NCI-H345 (cell line): ENCODE data around the gene CCN2.

Experiments
- DNase-seq: peaks from one replicate; lab custom pipeline; 2025; lab: John Stamatoyannopoulos, UW

Gene CCN2

GRCh38 chr6:131966443-131966842 is 15.3 kb upstream of the CCN2 start:
- no peak for DNase-seq

GRCh38 chr6:131963063-131963462 is 11.9 kb upstream of the CCN2 start:
- DNase-seq = no peak

DNA sequence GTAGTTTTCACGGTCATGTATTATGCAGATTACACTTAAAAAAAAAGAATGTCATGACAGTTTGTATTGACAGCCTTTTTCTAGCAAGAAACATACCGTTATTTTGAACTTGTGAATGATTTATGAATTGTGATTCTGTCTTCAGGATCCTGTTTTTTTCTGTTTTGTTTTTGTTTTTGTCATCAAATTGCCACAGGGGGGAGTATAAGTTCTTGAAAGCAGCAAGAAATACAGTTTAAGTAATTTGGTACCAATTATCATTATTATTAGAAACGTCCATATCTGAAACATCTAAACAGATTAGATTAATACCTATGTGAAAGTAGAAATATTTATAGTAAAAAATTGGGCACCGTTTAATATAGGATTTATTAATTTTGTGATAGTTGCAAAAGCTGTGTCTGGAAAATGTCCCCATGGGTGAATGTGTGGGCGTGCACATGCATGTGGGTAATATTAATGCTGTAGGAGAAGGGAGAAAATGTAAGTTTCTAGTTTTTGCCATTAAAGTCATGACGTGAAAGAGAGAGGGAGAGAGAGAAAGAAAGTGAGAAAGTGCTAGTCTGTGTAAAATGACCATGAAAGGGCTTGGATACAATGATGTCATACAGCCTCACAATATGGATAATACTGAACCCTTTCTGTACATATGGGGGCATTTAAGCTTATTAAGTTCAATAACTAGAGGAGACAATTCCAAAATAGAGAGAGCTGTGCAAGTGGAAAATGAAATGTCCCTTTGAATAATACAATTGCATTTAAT is 9.4 kb upstream of the CCN2 start:
- no peak for DNase-seq

GRCh38 chr6:131958542-131959470 is 7.6 kb upstream of the CCN2 start:
- no peak for DNase-seq

DNA sequence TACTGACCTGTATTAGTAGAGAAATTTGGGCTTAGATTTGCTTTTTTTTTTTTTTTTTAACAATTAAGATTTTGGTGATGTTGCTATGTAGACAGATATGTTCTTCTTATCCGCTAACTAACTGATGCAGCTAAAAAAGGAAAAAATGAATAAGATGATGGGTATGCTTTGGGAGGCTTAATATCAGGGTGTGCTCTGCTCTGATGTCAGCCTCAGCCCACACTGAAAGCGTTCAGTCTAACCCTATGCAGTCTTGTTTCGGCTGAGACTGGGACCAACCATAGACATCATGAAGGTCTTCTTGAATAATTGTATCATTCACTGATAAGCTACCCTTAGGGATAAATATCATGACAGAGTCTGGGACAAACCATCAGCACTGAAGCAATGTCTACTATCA is 6.9 kb upstream of the CCN2 start:
- DNase-seq = no peak

DNA sequence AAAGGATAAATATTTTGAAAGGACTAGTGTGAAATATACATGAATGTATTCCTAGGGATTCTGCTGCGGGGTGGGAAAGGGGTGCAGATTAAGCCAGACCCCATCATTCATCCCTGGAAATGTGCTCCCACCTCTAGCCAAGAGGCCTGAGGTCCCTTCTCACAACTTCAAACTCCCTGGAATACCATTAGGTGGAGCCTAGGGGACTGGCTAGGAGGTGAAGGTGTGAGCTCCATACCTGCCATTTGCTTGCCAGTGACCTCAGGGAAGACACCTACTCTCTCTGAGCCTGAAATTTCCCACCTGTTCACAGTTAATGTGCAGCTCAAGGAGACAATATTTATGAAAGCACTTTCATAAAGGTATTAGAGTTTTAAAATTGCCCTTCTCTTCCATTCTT is 4.7 kb upstream of the CCN2 start:
- no peak for DNase-seq

DNA sequence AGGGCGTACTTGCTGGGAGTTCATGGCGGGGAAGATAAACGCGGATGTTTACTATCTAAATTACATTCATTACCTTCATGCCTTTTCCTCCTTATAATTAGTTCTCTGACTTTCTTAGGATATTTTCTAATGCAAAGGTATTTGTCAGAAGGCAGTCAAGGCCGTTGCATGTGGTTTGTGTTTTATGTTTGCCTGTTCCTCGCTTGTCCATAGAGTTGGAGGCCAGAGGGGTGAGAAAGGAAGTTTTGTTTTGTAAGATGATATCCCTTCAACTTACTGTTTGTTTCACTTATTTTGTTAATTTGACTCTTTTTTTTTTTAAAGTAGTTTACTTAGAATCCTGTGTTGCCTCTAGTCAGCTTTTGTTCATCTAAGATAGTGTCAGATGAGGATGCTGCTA is 4.0 kb upstream of the CCN2 start:
- no peak for DNase-seq

- no peak for DNase-seq
These were observed 3.6 kb upstream of the CCN2 start for GRCh38 chr6:131954775-131955107.

DNA sequence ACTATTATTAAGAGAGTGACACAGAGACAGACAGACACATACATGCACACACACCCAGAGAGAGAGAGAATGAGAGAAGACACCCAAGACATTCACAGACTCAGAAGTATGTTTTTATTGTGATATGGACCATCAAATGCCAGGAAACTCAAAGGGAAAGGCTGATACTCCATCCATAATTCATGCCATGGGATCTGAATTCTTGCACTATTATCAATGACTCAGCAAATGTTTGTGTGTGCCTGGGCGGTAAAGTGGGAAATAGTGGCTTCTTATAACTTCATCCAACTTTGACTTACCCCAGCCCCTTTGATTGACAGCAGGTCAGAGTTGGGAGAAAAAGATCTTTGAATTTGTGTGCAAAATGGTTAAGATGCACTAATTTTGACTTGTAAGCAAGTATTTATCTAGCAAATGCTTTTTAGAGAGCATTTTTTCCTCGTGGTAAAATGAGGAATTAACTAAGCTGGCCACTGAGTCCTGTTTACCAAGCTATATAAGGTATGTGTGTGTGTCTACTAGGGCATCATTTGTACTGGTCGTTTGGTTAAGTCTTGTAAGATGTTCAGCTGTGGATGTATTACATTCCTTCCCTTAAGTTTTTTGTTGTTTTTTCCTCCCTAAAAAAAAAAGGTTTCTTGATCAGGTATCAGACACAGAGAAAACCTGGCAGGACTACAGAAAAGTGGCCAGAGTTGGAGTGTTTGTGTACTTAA is 3.0 kb upstream of the CCN2 start:
- no peak for DNase-seq

- no peak for DNase-seq
These were observed 1.8 kb upstream of the CCN2 start for GRCh38 chr6:131952886-131953509.

DNA sequence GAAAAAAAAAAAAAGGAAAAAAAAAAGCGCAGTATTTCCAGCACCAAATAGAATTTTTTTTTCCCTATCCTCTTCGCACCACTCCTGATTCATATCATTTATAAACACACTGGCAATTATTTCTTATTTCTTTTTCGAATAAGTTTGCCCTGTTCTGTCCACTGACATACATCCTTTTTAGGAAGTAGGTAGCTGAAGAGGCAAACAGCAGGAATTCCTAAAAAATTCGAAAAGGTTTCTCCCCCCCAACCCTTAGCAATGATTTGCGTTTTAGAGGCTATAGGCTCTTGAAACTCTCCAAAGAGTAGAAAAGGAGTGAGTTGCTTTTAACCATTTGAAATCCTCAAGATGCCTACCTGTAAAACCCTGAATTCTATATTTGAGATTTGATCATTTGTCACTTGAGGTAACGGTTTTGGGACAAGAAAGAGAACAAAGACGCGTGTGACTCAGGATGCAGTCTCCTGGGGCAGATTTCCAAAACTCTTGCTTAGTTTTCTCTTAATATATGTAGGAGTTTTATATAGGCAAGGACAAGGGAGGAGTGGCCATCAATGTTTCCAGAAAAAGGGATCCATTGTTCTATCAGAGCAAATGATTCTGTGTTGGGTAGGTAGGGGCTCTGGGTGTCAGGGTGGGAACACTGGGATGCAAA is 531 bp upstream of the CCN2 start:
- DNase-seq = no peak

DNA sequence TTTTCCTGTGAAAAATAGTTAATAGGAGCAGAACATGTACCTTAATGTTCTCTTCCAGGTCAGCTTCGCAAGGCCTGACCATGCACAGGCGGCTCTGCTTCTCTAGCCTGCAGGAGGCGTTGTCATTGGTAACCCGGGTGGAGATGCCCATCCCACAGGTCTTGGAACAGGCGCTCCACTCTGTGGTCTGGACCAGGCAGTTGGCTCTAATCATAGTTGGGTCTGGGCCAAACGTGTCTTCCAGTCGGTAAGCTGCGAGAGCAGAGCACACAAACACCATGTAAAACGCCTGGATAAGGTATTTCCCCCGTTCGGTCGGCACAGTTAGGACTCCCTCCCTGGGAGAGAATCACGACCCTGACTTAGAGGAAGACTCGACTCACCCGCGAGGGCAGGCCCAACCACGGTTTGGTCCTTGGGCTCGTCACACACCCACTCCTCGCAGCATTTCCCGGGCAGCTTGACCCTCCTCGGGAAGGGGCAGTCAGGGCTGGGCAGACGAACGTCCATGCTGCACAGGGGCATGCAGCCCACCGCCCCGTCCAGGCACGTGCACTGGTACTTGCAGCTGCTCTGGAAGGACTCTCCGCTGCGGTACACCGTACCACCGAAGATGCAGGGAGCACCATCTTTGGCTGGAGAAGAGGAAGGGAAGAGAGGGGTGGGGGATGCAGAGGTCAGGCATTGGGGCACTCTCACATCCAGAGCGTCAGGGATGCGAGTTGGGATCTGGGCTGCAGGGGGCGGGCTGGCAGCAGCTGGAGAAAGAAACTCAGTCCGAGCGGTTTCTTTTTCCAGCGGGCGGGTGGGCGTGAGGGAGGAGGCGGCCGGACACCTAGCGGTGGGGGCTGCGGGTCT is 1.0 kb downstream of the CCN2 start:
- DNase-seq = peak; percentile 9

DNA sequence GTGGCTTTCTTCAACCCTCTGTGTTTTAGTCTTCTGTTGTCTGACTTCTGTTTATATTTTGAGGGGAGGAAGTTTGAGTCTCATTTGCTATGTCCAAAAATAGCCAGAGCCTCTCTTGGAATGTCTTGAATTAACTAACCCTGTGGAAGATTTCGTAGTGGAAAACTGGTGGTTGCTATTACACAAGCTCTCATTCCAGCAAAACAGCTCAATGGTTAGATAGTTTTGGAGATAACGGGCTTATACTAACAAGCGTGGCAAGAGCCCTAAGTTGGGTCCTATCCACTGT is 1.6 kb downstream of the CCN2 start:
- DNase-seq = no peak

GRCh38 chr6:131948692-131949619 is 2.2 kb downstream of the CCN2 start:
- DNase-seq = no peak

DNA sequence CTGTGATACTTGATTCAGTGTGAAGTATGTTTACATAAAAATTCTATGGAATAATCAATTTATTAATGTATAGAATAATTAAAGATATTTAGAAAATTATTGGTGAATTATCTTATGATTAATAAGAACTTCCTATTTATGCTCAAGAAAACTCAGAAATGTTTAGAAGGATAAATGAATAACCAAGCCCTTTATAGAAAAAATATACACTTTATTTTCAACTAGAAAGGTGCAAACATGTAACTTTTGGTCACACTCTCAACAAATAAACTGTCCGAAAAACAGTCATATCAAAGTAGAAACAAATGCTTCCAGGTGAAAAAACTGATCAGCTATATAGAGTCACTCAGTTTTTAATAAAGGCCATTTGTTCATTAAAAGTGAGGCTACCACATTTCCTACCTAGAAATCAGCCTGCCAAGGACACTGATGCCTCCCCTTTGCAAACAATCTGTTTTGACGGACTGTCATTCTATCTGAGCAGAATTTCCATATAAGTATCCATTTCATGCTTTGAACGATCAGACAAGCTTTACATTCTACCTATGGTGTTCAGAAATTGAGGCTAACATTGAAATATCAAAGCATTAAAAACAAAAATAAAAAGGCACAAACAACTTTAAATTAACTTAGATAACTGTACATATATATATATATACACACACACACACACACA is 3.0 kb downstream of the CCN2 start:
- no peak for DNase-seq

GRCh38 chr6:131946992-131947955 is 3.9 kb downstream of the CCN2 start:
- no peak for DNase-seq

GRCh38 chr6:131946404-131946991 is 4.7 kb downstream of the CCN2 start:
- DNase-seq = no peak

- DNase-seq = no peak
These were observed 5.2 kb downstream of the CCN2 start for GRCh38 chr6:131945971-131946370.
